SK-N-SH treated with all-trans-retinoic acid at 6 μM for 48 hours (cell line): ENCODE data around the gene CEP164.
A peak's percentile ranks its signal among the peaks of the same experiment; 100 is the strongest.

Experiments
- ATAC-seq: fragments of 200-7000 bp; cut with Tn5 transposase; 3 replicates; pipeline ENCODE4 v1.9.1; 2020; ENCODE audit warnings: mild to moderate bottlenecking, moderate library complexity
- ARNTL ChIP-seq: fragments of 450-650 bp; formaldehyde crosslinking; IDR thresholded peaks from 2 replicates; pipeline ENCODE4 v1.5.0; 2020; ENCODE audit warnings: low read depth, mild to moderate bottlenecking, moderate library complexity, borderline replicate concordance
- BACH2 ChIP-seq: fragments of 250-450 bp; sonication (Bioruptor Pico); IDR thresholded peaks from 2 replicates; pipeline ENCODE4 v1.9.0; 2021; ENCODE audit warnings: mild to moderate bottlenecking, borderline replicate concordance
- CREB5 ChIP-seq: fragments of 250-450 bp; sonication (Bioruptor Pico); IDR thresholded peaks from 2 replicates; pipeline ENCODE4 v1.5.1; 2020; ENCODE audit warnings: low read depth, mild to moderate bottlenecking, moderate library complexity
- CSDC2 ChIP-seq: fragments of 250-450 bp; sonication (Bioruptor Pico); IDR thresholded peaks from 2 replicates; pipeline ENCODE4 v1.5.0; 2020; ENCODE audit warnings: mild to moderate bottlenecking, moderate library complexity
- CSRNP3 ChIP-seq: fragments of 250-450 bp; sonication (Bioruptor Pico); IDR thresholded peaks from 2 replicates; pipeline ENCODE4 v1.5.1; 2021; ENCODE audit warnings: mild to moderate bottlenecking, moderate library complexity
- ESRRG ChIP-seq: fragments of 250-450 bp; sonication (Bioruptor Pico); IDR thresholded peaks from 2 replicates; pipeline ENCODE4 v1.6.1; 2021; ENCODE audit warnings: mild to moderate bottlenecking
- GLIS3 ChIP-seq: fragments of 250-450 bp; sonication (Bioruptor Pico); IDR thresholded peaks from 2 replicates; pipeline ENCODE4 v1.5.0; 2020; ENCODE audit warnings: mild to moderate bottlenecking, moderate library complexity
- ISL1 ChIP-seq: fragments of 250-450 bp; sonication (Bioruptor Pico); IDR thresholded peaks from 2 replicates; pipeline ENCODE4 v2.1.2; 2022; ENCODE audit warnings: mild to moderate bottlenecking, moderate library complexity
- OSR1 ChIP-seq: fragments of 250-450 bp; sonication (Bioruptor Pico); IDR thresholded peaks from 2 replicates; pipeline ENCODE4 v1.8.0; 2022; ENCODE audit warnings: moderate library complexity, mild to moderate bottlenecking, inconsistent platforms
- PATZ1 ChIP-seq: fragments of 250-450 bp; sonication (Bioruptor Pico); IDR thresholded peaks from 2 replicates; pipeline ENCODE4 v1.8.0; 2020; ENCODE audit warnings: mild to moderate bottlenecking, moderate library complexity, borderline replicate concordance
- POU6F1 ChIP-seq: fragments of 250-450 bp; sonication (Bioruptor Pico); IDR thresholded peaks from 2 replicates; pipeline ENCODE4 v1.8.0; 2021; ENCODE audit warnings: low read depth, mild to moderate bottlenecking, moderate library complexity, borderline replicate concordance
- PPARA ChIP-seq: fragments of 250-450 bp; sonication (Bioruptor Pico); IDR thresholded peaks from 2 replicates; pipeline ENCODE4 v1.5.0; 2020; ENCODE audit warnings: mild to moderate bottlenecking, borderline replicate concordance
- RARB ChIP-seq: fragments of 250-450 bp; sonication (Bioruptor Pico); IDR thresholded peaks from 2 replicates; pipeline ENCODE4 v1.8.0; 2021; ENCODE audit warnings: mild to moderate bottlenecking, moderate library complexity
- TCF4 ChIP-seq: fragments of 250-450 bp; sonication (Bioruptor Pico); IDR thresholded peaks from 2 replicates; pipeline ENCODE4 v1.8.0; 2021; ENCODE audit warnings: mild to moderate bottlenecking, moderate library complexity, borderline replicate concordance
- TSHZ2 ChIP-seq: fragments of 250-450 bp; sonication (Bioruptor Pico); IDR thresholded peaks from 2 replicates; pipeline ENCODE4 v1.5.0; 2020; ENCODE audit warnings: mild to moderate bottlenecking, moderate library complexity
- ZC3H10 ChIP-seq: fragments of 250-450 bp; sonication (Bioruptor Pico); IDR thresholded peaks from 2 replicates; pipeline ENCODE4 v1.5.1; 2021; ENCODE audit warnings: mild to moderate bottlenecking, moderate library complexity
- ZFP3 ChIP-seq: fragments of 250-450 bp; sonication (Bioruptor Pico); IDR thresholded peaks from 2 replicates; pipeline ENCODE4 v1.5.0; 2020; ENCODE audit warnings: mild to moderate bottlenecking, moderate library complexity
- ZFP30 ChIP-seq: fragments of 450-650 bp; formaldehyde crosslinking; IDR thresholded peaks from 2 replicates; pipeline ENCODE4 v1.5.0; 2022; ENCODE audit warnings: mild to moderate bottlenecking, moderate library complexity
- ZNF565 ChIP-seq: fragments of 450-650 bp; formaldehyde crosslinking; conservative IDR thresholded peaks from 2 replicates; pipeline ENCODE4 v1.5.0; 2020; ENCODE audit warnings: low read depth, mild to moderate bottlenecking, moderate library complexity
- ZNF8 ChIP-seq: fragments of 450-650 bp; formaldehyde crosslinking; IDR thresholded peaks from 2 replicates; pipeline ENCODE4 v1.5.0; 2020; ENCODE audit warnings: mild to moderate bottlenecking, moderate library complexity

Gene CEP164

GRCh38 chr11:117385906-117386305 is 58.3 kb downstream of the CEP164 start:
- no peak for TF ChIP-seq ZNF8 (CRISPR knock-in tag)
- TF ChIP-seq, all 23 proteins: peak for 0

GRCh38 chr11:117387992-117388755 is 60.5 kb downstream of the CEP164 start:
- TF ChIP-seq TSHZ2: no peak
- TF ChIP-seq CSRNP3 (CRISPR knock-in tag): no peak
- TF ChIP-seq ESRRG: no peak
- no peak for TF ChIP-seq ZFP30 (CRISPR knock-in tag)
- no peak for TF ChIP-seq GLIS3 (CRISPR knock-in tag)
- TF ChIP-seq RARB (CRISPR knock-in tag): no peak
- TF ChIP-seq TCF4 (CRISPR knock-in tag): no peak
- no peak for TF ChIP-seq CREB5 (CRISPR knock-in tag)
- no peak for TF ChIP-seq OSR1 (CRISPR knock-in tag)
- TF ChIP-seq ZNF565 (CRISPR knock-in tag): no peak
- no peak for TF ChIP-seq POU6F1 (CRISPR knock-in tag)
- no peak for TF ChIP-seq BACH2 (CRISPR knock-in tag)
- no peak for TF ChIP-seq CSDC2 (CRISPR knock-in tag)
- TF ChIP-seq PATZ1: no peak
- TF ChIP-seq ZFP3: no peak
- TF ChIP-seq PPARA (CRISPR knock-in tag): no peak
- no peak for TF ChIP-seq ISL1 (CRISPR knock-in tag)
- TF ChIP-seq ARNTL: no peak
- TF ChIP-seq ZC3H10 (CRISPR knock-in tag): no peak
- peak; percentile 13 for ATAC-seq

More at GRCh38 chr11:117385906-117386305, 58.3 kb downstream of the CEP164 start:
- no peak for ATAC-seq

- ATAC-seq: no peak
- no peak for TF ChIP-seq PPARA (CRISPR knock-in tag)
- no peak for TF ChIP-seq PATZ1
- TF ChIP-seq ISL1 (CRISPR knock-in tag): no peak
- no peak for TF ChIP-seq ZNF565 (CRISPR knock-in tag)
- no peak for TF ChIP-seq ESRRG
These were observed 63.1 kb downstream of the CEP164 start for GRCh38 chr11:117390743-117391142.
